ENCODE results near the gene TSSK6.

The TSSK6 gene

DNA sequence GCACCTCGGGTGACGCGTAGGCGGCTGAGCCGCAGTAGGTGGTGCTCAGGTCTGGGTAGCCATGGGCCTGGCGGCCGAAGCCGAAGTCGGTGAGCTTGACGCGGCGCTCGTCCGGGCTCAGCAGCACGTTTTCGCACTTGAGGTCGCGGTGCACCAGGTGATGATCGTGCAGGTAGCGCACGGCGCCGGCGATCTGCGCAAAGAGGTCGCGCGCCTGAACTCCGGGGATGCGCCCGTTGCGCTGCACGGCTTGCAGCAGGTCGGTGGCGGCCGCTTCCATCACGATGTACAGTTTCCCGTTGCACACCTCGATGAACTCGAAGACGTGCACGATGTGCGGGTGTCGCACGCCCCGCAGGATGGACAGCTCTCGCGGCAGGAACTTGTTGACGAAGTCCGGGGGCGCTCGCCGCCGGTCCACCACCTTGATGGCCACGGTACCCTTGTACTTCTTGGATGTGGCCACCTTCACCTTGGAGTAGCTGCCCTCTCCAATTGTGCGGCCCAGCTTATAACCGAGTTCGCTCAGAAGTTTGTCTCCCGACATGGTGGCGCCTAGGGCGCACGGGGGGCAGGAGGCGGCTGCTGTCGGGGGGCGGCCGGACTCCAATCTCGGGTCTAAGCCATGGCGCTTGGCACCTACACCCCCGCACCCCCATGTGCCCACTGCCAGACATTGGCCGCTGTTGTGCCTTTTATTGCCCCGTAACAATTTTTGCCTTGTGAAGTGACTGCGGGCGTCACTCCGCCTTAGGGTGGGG, at the start of gene TSSK6:
TSS of gene TSSK6 (minus strand) at position 668 of the 761 bp plus-strand sequence. CDS start at position 547, 121 bp downstream.
- DNase-seq = no peak

DNA sequence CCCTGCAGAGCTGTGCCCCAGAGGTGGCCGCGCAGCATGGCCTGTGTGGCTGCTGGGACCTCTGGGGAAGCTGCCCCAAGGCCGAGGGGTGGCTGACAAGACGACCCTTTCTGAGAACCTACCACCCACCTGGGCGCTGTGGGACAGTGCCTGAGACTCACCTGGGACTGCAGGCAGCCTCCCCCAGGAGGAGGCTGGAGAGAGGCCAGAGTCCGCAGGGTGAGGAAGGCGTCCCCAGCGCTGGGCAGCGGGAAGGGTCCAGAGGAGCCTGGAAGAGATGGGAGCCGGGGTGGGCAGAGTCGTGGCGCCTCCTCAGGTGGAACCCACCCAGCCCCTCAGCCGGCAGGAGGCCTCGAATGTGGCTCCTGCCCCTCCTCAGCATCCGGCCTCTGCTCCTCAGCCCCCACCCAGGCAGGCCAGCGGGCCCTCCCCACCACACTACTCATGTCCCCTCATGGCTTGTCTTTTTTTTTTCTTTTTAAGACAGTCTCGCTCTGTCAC, 48.0 kb upstream of the TSSK6 start:
- no peak for DNase-seq

DNA sequence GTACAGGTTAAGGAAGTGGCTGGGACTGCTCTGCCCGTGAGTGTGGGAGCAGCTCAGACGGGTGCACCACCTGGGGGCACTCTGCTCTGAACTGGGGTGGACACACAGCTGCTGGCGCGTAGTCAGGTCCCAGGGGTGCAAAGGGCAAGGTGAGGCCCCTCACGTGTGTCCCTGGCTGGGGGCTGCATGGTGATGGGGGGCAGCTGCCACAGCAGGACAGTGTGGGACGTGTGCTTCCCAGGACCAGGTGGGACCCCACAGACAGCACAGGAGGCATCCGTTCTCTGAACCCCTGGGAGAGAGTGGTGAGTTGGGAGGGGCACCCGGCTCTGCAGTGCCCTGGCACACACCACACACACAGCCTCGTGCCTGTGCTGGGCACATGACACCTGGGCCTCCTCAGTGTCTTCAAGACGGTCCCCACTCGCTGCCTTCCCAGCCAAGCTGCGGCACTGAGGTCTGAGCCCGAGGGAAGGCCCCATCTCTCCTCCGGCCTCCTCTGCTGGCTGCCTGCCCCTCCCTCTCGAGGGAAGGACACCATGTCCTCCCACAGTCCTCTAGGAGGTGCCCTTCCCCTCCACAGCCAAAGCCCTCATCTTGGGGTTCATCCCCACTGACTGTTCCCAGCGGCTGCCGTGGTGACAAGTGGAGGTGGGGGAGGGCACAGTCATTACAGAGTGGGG, 47.5 kb upstream of the TSSK6 start:
- no peak for DNase-seq

DNA sequence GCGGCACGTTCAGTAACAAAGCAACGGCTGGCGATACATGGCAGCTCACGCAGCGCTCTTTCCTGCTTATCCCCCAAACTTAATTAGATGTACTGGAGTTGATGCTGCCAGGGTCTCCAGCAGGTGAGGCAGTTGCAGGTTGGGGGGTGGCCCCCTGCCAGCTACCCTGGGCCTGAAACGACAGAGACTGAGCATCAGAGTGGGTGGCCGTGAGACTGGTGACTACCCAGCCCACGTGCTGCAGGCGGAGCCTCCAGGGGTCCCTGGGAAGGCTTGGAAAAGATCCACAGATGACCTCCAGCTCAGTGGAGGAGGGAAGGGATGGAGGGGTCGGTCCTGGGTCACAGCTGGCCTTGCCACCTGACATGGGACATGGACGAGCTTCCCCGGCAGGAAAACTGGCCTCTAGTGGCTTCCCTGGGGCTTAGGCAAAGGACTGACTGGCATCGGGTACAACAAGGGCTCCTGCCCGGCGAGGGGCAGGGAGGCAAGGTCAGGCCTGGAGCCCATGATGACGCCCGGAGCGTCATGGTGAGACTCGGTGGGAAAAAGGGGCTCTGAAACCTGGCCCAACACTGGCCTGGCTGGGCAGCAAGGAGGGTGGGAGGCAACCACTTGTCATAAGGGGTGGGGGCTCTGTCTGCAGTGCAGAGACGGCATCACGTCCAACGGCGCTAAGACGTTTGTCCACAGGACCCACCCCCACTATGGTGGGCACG, 46.8 kb upstream of the TSSK6 start:
- no peak for DNase-seq

DNA sequence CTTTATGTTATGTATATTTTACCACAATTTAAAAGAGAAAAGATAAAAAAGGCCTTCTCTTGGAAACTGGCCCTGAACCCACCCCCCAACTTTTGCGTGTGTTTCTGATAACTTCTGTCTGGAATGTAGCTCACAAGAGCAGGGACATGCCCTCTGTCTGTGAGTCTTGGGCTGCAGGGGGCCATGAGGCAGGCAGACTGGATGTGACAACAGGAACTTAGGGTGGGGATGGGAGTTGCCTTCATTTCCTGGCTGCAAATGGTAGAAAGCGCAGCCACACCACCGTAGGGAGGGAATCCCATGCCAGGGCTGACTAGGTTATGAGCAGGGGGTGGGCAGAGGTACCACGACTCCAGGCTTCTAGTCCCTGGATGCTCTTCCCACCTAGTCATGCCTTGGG, 44.6 kb upstream of the TSSK6 start:
- no peak for DNase-seq

DNA sequence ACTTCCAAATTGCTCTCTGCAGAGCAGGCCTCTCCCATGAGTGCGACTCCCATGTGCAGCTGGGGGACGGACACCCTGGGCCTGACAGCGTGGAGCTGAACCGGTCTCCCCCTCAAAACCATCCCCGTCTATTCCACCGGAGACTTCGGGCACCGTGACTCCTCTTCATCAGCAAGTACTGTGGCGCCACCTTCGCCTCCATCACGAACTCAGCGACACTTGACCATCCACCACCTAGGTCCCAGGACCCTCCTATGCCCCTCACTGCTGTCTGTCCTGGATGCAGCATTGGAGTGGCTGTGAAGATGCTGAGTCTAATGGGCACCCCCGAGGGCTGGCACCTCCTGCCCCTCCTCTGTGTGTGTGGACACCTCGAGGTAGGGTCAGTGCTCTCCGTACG, 43.3 kb upstream of the TSSK6 start:
- no peak for DNase-seq

DNA sequence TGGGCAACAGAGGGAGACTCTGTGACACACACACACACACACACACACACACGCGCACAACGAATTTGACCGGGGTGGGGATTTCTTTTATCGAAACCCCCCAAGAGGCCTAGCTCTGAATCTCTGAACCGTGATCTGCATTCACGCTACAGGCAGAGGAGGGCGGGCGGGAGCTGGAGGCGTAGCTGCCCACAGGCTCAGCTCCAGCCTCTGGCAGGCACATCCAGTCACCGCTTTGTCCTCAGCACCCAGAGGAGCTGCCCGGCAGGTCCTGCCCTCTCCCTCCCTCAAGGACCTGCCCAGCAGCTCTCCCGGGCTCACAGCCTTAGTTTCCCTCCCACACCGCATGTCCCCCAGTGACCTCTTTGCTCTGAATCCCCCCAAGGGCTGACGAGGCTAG, 42.7 kb upstream of the TSSK6 start:
- no peak for DNase-seq

DNA sequence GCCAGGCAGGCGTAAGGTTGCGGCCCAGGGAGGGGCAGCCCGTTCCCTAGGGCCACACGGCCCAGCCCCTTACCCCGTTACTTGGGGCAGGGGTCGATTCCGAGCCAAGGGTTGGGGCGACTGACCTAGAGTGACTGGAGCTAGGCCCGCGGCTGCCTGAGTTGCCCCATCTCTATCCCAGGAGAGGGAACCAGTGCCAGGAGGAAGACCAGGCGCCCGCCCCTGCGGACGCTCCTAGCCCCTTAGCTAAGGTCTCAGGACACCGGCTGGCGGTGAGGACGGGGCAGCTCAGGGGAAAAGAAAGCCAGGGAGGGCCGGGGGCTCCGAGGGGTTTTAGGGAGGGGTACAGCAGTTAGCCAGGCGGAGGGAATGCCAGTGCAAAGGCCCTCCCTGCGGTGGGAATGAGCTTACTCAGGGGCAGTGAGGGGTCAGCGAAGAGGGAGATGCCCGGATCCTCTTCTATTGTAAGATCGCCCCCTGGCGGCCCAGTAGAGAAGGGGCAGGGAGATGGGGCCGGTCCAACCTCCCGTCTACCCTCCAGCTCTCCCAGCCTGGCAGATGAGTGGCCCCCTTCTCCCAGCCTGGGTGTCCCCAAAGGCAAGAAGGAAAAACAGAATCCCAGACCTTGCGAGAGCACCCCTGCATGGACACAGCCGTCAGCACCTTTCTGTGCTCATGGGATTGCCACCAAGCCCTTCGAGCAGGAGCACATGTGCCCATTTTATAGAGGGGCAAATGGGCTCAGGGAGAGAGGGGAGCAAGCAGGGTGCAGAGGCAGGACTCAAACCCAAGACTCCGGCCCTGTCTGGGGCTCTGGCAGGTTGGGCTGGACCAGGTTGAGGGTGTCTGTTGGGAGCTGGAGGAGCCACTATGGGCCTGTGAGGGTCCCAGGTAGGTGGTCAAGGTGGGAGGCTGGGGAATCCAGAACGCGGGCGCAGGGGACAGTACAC, 39.0 kb upstream of the TSSK6 start:
- DNase-seq = peak; percentile 52

DNA sequence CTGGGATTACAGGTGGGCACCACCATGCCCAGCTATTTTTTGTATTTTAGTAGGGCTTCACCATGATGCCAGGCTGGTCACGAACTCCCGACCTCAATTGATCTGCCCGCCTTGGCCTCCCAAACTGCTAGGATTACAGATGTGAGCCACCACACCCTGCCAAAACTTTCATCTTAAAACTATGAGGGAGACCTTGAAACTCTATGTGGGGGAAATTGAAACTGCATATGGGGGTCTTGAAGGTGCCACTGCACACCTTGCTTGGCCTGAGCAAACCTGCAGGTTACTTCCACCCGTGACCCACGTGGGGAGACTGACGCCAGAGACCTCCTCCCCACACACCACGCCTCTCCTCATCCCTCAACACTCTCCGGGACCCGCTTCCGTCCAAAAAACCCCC, 38.3 kb upstream of the TSSK6 start:
- no peak for DNase-seq

DNA sequence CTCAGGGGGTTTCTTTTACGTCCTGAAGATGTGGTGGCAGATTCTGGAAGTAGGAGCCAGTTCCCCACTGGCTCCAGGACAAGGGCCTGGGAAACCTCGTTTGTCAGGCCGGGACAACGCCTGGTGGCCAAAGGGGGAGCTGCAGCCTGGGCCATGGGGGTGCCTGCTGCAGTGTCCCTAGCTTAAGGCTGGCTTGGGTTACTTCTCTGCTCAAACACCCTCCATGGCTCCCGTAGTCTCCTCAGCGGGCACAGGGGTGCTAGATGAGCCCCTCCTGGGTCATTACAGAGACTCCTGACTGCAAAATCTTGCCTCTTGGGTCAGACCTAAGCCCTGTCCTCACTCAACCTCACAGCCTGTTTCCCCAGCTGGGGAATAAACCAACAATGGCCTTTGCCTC, 37.5 kb upstream of the TSSK6 start:
- DNase-seq = peak; percentile 46

DNA sequence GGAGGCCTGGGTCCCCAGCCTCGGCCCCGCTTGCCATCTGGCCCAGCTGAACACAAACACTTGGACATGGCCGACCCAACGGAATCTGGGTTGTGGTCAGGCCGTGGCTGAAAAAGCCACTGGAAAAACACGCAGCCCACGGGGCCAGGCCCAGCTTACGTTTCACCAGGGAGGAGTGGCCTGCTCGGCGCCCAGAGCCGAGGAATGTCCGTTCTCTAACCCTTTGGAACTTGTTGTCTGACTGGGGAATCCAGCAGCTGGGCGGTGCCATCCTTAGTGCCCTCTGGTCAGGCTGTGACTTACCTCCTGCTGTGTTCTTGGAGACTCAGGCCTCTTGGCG, 36.5 kb upstream of the TSSK6 start:
- peak; percentile 79 for DNase-seq

DNA sequence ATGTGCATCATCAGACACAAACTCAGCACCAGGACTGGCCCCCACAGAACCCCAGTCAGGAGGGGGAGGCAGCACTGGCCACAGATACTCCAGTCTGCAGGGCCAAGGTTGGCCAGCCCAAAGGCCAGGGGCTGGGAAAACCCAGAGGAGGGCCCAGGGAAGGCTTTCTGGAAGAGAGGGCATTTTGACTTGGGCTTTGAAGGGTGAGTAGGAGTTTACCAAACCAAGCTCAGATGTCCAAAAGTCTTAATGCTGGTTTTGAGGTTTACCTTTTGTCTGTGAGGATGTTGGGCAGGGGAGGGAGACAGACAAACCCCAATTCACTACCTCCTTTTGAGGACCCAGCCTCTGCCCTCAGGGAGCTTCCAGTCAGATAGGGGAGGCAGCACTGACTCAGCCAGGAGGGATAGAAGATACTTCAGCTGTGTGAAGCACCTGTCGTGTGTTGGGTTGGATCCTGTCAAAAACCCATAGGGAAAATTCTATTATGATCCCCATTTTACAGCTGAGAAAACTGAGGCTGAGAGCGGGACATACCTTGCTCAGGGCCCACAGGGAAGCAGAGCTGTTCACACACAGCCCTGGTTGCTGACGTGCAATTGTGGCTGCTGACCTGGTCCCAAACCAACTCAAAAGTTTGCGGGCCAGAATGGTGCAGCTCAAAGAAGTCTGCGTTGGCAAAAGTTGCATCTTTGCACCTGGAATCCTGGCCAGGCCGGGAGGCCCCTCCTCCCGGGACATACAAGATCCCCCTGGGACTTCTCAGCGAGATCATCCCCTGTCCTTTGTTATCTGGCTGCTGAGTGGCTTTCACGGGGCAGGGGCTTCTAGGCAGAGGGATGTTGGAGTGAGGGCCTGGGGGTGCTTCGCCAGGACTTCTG, 35.9 kb upstream of the TSSK6 start:
- DNase-seq = peak; percentile 64

DNA sequence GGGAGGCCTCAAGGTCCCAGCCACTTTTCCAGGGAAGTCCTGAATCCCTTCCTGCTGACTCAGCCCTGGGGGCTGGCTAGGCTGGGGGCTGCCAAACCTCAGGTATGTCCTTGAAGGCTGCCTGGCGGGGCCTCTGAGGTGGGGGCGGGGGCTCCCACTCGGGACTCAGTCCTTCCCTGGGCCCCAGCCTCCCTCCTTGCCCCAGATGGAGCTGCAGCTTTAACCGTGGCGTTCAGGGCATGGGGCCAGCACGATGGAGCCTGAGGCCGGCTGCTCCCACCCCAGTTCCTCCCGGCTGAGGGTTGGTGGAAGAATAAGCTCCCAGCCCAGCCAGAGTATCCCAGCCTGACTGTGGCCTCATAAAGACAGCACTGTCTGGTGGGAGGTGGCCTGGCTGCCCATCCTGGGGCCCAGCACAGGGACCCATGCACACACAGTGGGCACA, 35.2 kb upstream of the TSSK6 start:
- DNase-seq = peak; percentile 85

DNA sequence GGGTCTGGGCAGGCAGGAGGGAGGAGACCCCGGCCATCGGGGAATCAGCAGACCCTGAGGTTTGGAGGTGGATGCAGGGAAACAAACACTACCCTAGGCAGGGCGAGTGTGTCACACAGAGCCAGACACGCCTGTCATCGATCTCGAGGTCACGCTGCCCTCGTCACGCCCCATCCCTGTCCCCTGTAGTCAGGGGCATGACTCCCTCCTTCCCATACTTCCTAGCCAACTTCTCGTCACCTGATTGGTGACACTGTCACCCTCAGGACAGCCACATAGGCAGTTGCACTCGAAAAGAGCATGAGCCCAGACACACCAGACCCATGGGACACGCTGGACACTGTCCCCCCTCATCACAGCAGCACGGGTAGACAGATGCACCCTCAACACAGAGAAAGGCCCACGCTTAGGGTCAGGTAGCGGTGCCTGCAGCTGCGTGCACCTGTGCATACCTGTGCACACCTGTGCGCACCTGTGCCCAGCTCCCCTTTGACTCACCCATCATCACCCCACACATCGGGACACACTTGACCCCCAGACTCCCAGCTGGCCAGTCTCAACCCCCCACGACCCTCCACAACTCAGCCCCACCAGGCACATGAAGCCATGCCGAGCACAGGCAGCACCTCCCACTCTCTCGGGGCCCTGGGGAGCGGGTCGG, 34.6 kb upstream of the TSSK6 start:
- DNase-seq = no peak

DNA sequence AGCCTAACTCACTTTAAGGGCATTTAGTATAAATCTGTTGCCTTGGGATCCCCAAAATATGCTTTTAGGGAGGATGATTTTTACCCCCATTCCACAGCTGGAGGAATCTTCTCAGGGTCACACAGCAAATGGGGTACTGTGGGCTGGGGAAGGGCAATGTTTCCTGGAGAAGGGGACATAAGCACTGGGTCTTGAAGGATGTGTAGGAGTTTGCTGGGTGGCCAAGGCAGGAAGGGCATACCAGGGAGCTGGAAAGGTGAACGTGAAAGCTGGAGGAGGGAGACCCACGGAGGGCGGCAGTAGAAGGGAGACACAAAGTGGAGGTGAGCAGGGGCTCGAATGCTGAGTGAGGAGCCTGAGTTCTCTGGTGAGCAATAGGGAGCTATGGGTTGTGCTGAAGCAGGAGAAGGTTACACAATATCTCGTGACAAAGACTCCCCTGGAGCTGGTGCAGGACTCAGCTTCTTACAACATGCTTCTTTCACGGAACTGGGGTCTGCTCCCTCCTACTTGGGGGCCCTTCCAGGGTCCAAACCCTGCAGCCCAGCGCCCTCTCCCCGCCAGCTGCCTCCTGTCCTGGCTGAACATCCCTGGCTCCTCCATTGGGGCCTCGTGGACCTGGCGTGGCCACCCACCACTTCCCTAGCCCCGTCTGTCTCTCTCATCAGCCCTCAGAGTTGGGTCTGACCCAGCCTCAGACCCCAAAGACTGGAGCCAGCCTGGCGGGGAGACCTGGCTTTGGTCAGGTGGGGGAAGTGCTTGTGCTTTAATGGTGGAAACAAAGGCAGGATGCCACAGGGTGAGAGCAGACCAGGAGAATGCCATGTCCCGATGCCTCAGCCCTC, 33.8 kb upstream of the TSSK6 start:
- DNase-seq = peak; percentile 77

DNA sequence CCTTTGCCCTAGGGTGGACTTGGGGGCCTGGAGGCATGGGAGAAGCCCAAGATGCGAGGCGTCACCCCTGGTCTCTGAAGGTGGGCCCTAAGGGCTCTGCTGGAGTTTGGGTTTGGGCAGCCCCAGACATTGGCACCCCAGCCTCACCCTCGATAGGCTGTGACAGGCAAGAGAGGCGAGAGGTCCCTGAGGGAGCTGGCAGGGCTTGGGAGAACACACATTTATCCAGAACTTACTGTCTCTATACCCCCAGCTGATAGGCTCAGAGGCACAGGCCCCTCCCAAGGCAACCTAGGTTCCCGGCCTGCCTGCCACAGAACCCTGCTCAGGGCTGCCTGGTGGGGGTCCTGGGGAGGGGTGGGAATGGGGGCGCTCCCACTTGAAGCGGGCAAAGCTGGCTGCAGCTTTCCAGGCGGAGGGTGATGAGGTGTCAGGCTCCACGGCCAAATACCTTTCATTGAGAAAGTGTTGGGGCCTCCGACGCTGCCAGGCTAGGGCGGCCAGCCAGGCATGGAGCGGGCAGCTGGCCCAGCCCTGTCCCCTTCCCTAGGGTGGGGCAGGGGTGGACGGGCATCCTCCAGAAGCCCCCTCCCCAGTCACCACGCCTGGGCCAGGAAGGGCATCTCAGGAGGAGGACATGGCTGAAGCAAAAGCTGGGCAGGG, 32.5 kb upstream of the TSSK6 start:
- DNase-seq = peak; percentile 55

DNA sequence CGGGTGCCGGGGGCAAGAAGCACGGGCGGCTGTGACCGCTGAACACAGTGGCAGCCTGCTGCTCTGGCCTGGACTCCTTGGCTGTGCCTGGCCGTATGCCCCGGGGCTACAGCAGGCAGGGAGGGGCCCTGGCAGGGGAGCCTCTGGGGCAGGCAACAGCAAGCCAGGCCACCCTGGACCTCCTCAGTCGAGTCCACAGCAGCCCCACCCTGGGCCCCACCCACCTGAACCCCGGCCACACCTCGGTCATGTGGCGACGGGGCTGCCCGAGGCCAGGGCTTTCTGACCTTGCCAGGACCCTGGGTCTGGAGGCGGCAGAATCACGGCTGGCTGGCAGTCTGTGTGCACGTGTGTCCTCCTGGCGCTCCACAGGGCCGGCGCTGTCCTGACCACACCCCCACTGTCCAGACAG, 31.4 kb upstream of the TSSK6 start:
- no peak for DNase-seq

DNA sequence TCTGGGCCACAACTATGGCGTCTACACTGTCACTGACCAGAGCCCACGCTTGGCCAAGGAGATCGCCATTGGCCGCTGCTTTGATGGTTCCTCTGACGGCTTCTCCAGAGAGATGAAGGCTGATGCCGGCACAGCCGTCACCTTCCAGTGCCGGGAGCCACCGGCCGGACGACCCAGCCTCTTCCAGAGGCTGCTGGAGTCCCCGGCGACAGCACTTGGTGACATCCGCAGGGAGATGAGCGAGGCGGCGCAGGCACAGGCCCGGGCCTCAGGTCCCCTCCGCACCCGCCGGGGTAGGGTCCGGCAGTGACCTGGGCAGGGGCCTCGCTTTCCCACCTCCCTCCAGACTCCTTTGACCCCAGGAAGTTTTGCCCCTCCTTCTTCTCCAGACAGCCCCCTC, 30.4 kb upstream of the TSSK6 start:
- DNase-seq = no peak

DNA sequence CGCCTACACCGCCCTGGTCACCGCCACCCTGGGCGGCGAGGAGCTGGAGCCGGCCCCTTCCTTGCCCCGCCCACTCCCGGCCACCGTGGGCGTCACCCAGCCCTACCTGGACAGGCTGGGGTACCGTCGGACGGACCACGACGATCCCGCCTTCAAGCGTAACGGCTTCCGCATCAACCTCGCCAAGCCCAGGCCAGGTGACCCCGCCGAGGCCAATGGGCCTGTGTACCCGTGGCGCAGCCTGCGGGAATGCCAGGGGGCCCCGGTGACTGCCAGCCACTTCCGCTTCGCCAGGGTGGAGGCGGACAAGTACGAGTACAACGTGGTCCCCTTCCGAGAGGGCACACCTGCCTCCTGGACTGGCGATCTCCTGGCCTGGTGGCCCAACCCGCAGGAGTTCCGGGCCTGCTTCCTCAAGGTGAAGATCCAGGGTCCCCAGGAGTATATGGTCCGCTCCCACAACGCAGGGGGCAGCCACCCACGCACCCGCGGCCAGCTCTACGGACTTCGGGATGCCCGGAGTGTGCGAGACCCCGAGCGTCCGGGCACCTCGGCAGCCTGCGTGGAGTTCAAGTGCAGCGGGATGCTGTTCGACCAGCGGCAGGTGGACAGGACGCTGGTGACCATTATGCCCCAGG, 29.7 kb upstream of the TSSK6 start:
- no peak for DNase-seq

Data from right hindlimb (tissue), 1 donor.